Breast epithelium (tissue), 3 donors: ENCODE data around the gene PAFAH2.

Experiments used
- CTCF ChIP-seq, 3 donors: fragments of 450-650 bp; IDR thresholded peaks; one replicate each; pipeline ENCODE4 v1.5.1; 2016 to 2017; ENCODE audit warnings: antibody characterized with exemption in 3 of 3, mild to moderate bottlenecking in 3 of 3, moderate library complexity in 3 of 3
- POLR2A ChIP-seq: fragments of 450-650 bp; IDR thresholded peaks from one replicate; pipeline ENCODE4 v1.6.1; 2016; ENCODE audit warnings: antibody characterized with exemption, mild to moderate bottlenecking, moderate library complexity
- POLR2AphosphoS5 ChIP-seq, 3 donors: sonication (generic); formaldehyde crosslinking; IDR thresholded peaks; one replicate each; pipeline ENCODE4 v1.6.1; 2017; ENCODE audit warnings: antibody characterized with exemption in 3 of 3

- no peak for TF ChIP-seq CTCF (IDR thresholded peaks at IDR 0.05)
- TF ChIP-seq POLR2AphosphoS5 (IDR thresholded peaks at IDR 0.05), result no peak
- no peak for TF ChIP-seq POLR2A
Measured at GRCh38 chr1:25994402-25995150, 3.3 kb downstream of the PAFAH2 start.
